ENCODE measurements around the gene PSKH1. TPM values are rescaled to one million over a fixed set of nuclear protein-coding genes. Genes with fewer than 3 reads are reported as not detected.
"Not testable (repeated sequence)": the region's sequence is repeated elsewhere in the genome, so short reads cannot be mapped to it uniquely, and the experiment has no call there.

PSKH1 gene
- total RNA-seq, 2 experiments from 2014 or later = 7.1 to 8.0 TPM

DNA sequence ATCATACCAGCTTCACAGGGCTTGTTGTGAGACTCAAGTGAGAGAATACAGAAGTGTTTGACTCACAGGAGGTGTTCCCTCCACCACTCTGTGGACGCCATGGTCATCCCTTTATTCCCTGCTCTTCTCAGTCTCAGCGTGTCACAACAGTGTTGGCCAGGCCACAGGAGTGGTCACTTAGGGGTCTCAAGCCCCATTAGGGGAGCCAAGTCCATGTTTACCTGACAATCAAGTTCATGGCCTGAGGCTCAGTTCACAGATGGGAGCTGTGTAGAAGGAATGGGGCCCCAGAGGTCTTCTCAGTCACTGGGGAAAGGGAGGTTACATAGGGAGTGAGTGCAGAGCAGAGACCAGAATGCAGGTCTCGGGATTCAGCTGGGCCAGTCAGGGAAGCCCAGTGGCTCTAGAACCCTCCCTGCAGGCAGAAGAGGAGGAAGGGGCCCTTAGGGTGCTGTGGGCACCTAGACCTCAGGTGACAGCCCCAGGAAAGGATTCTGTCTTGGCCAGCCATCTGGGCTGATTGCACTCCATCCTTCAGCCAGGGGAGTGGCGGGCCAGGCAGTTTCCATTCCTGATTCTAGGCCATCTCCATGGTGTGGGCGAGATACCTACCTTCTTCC is 36.0 kb upstream of the PSKH1 start:
- H3K36me3 Mint-ChIP-seq (ENCODE audit: low read depth) = peaks cover 5% of the 10 kb centered on the region
- no peak overlapping the region for H3K4me3 Mint-ChIP-seq
- no peaks in the 10 kb centered on the region for H3K9me3 Mint-ChIP-seq
- H3K27me3 Mint-ChIP-seq (ENCODE audit: low read depth) = no peaks in the 10 kb centered on the region
- no peak for DNase-seq
- CTCF ChIA-PET = interaction anchor here (1.3 to 1.7 kb wide), 2 partner anchors 27 to 41 kb away, joined by 4 to 8 read pairs; no protein-coding TSS in a partner anchor
- H3K4me1 Mint-ChIP-seq (ENCODE audit: low read depth) = peaks cover 40% of the 10 kb centered on the region
- no peak overlapping the region for H3K27ac Mint-ChIP-seq
- intact Hi-C loops (cut with micrococcal nuclease) = no loop called here

GRCh38 chr16:67857547-67858233 is 35.4 kb upstream of the PSKH1 start:
- Mint-ChIP-seq H3K4me3 (no peak overlapping the region), H3K9me3 (no peaks in the 10 kb centered on the region), H3K27ac (no peak overlapping the region), H3K27me3 (ENCODE audit: low read depth) (no peaks in the 10 kb centered on the region), H3K4me1 (ENCODE audit: low read depth) (peaks cover 39% of the 10 kb centered on the region), H3K36me3 (ENCODE audit: low read depth) (peaks cover 5% of the 10 kb centered on the region)
- intact Hi-C loops (cut with micrococcal nuclease) = no loop called here
- no peak for DNase-seq
- CTCF ChIA-PET = interaction anchor here (1.3 to 1.7 kb wide), 2 partner anchors 26 to 42 kb away, joined by 4 to 8 read pairs; no protein-coding TSS in a partner anchor

GRCh38 chr16:67858500-67858899 is 34.6 kb upstream of the PSKH1 start:
- peaks cover 39% of the 10 kb centered on the region for H3K4me1 Mint-ChIP-seq (ENCODE audit: low read depth)
- CTCF ChIA-PET = interaction anchor here (0.6 to 1.7 kb wide), 2 partner anchors 42 to 263 kb away, joined by 3 to 8 read pairs; no protein-coding TSS in a partner anchor
- H3K36me3 Mint-ChIP-seq (ENCODE audit: low read depth) = peaks cover 5% of the 10 kb centered on the region
- DNase-seq = no peak
- no peak overlapping the region for H3K27ac Mint-ChIP-seq
- no peaks in the 10 kb centered on the region for H3K27me3 Mint-ChIP-seq (ENCODE audit: low read depth)
- H3K4me3 Mint-ChIP-seq = no peak overlapping the region
- no peaks in the 10 kb centered on the region for H3K9me3 Mint-ChIP-seq
- intact Hi-C loops (cut with micrococcal nuclease) = no loop called here

- Mint-ChIP-seq H3K36me3 (ENCODE audit: low read depth) (peaks cover 8% of the 10 kb centered on the region), H3K27me3 (ENCODE audit: low read depth) (no peaks in the 10 kb centered on the region), H3K4me1 (ENCODE audit: low read depth) (peaks cover 25% of the 10 kb centered on the region), H3K9me3 (no peaks in the 10 kb centered on the region), H3K27ac (no peak overlapping the region), H3K4me3 (no peak overlapping the region)
- intact Hi-C loops (cut with micrococcal nuclease) = no loop called here
- DNase-seq = no peak
- CTCF ChIA-PET = interaction anchor here (0.6 to 2.6 kb wide), 5 partner anchors 23 to 82 kb away, joined by 3 to 11 read pairs (median 4); partner anchors contain the start of gene NRN1L
These were observed 32.3 kb upstream of the PSKH1 start for GRCh38 chr16:67860589-67861398.

DNA sequence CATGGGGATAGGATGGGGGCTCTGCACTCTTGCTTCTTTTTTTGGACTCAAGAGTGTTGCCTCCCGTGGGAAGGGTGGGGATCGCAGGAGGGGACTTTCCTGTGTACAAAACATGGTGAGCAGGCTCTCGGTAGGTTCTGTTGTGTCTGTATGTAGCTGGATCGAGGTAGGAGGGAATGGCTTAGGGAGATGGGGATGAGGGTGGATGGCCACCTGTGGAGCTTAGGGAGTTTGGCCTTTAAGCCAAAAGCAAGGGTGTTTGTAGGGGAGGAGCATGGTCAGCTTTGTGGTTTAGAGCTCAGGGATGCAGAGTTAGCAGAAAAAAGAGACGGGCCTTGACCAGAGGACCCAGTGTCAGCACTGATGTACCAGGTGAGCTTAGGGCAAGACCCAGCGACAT is 31.2 kb upstream of the PSKH1 start:
- H3K27ac Mint-ChIP-seq = peak overlapping the region; percentile 53
- H3K9me3 Mint-ChIP-seq = no peaks in the 10 kb centered on the region
- no peak for DNase-seq
- H3K4me1 Mint-ChIP-seq (ENCODE audit: low read depth) = peaks cover 21% of the 10 kb centered on the region
- intact Hi-C loops (cut with micrococcal nuclease) = no loop called here
- no peaks in the 10 kb centered on the region for H3K27me3 Mint-ChIP-seq (ENCODE audit: low read depth)
- peaks cover 11% of the 10 kb centered on the region for H3K36me3 Mint-ChIP-seq (ENCODE audit: low read depth)
- H3K4me3 Mint-ChIP-seq = no peak overlapping the region
- CTCF ChIA-PET = interaction anchor here (1.9 to 2.6 kb wide), 4 partner anchors 10 to 104 kb away, joined by 5 to 11 read pairs (median 8); partner anchors contain the start of gene NRN1L

- H3K4me1 Mint-ChIP-seq (ENCODE audit: low read depth) = peaks cover 12% of the 10 kb centered on the region
- DNase-seq = no peak
- no peaks in the 10 kb centered on the region for H3K27me3 Mint-ChIP-seq (ENCODE audit: low read depth)
- H3K9me3 Mint-ChIP-seq = no peaks in the 10 kb centered on the region
- H3K27ac Mint-ChIP-seq = no peak overlapping the region
- H3K4me3 Mint-ChIP-seq = no peak overlapping the region
- H3K36me3 Mint-ChIP-seq (ENCODE audit: low read depth) = peaks cover 13% of the 10 kb centered on the region
- intact Hi-C loops (cut with micrococcal nuclease) = no loop called here
- CTCF ChIA-PET = interaction anchor here (0.6 to 2.6 kb wide), 7 partner anchors 9 to 103 kb away, joined by 3 to 11 read pairs (median 5); partner anchors contain the start of gene NRN1L
These were observed 30.2 kb upstream of the PSKH1 start for GRCh38 chr16:67862623-67863583.

DNA sequence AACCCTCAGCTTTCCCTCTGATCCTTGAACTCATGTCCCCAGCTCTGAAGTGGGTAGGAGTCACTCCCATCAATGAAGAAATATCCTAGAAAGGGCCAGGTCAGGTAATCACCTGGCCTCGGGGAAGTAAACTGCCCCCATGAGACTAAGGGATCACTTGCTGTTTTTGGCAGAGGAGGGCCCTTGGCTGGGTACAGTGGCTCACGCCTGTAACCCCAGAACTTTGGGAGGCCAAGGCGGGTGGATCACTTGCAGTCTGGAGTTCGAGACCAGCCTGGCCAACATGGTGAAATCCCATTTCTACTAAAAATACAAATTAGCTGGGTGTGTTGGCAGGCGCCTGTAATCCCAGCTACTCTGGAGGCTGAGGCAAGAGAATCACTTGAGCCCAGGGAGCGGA is 29.0 kb upstream of the PSKH1 start:
- DNase-seq; H3K27me3 Mint-ChIP-seq (ENCODE audit: low read depth); H3K9me3 Mint-ChIP-seq; H3K27ac Mint-ChIP-seq; H3K4me1 Mint-ChIP-seq (ENCODE audit: low read depth); H3K4me3 Mint-ChIP-seq: not testable (repeated sequence)
- CTCF ChIA-PET = interaction anchor here (0.6 to 2.6 kb wide), 4 partner anchors 7 to 47 kb away, joined by 3 to 8 read pairs (median 4); no protein-coding TSS in a partner anchor
- H3K36me3 Mint-ChIP-seq (ENCODE audit: low read depth) = peaks cover 14% of the 10 kb centered on the region
- intact Hi-C loops (cut with micrococcal nuclease) = loop anchor here (2.0 kb wide), 1 partner anchor 17 kb away; the partner anchor contains the start of genes CENPT and NUTF2

GRCh38 chr16:67864594-67864993 is 28.5 kb upstream of the PSKH1 start:
- intact Hi-C loops (cut with micrococcal nuclease) = loop anchor here (2.0 kb wide), 1 partner anchor 18 kb away; the partner anchor contains the start of genes CENPT and NUTF2
- H3K36me3 Mint-ChIP-seq (ENCODE audit: low read depth) = peaks cover 14% of the 10 kb centered on the region
- H3K9me3 Mint-ChIP-seq = no peaks in the 10 kb centered on the region
- H3K4me1 Mint-ChIP-seq (ENCODE audit: low read depth) = peaks cover 7% of the 10 kb centered on the region
- CTCF ChIA-PET = interaction anchor here (0.6 to 1.4 kb wide), 4 partner anchors 15 to 373 kb away, joined by 3 to 6 read pairs (median 4); no protein-coding TSS in a partner anchor
- H3K27ac Mint-ChIP-seq = no peak overlapping the region
- H3K4me3 Mint-ChIP-seq = no peak overlapping the region
- no peak for DNase-seq
- H3K27me3 Mint-ChIP-seq (ENCODE audit: low read depth) = no peaks in the 10 kb centered on the region

DNA sequence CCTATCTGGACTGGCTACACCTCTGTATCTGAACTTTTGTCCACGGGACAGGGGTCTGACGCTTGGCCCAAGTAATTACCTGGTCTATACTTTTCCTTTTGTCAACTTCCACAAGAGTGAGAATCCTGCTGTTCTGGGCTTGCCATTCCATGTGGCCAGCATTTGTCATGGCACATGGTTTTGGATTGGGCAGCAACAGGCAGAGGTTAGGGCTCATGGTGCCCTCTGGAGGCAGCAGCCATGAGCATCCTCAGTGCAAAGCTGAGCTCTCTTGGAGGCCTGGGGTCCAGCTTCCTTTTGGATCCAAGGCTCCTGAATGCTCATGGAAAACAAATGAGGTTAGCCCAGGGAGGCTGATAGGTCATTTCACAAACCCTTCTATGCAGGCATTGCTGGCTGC is 27.7 kb upstream of the PSKH1 start:
- no peaks in the 10 kb centered on the region for H3K9me3 Mint-ChIP-seq
- DNase-seq = peak; percentile 39
- no peak overlapping the region for H3K27ac Mint-ChIP-seq
- CTCF ChIA-PET = interaction anchor here (0.6 to 1.7 kb wide), 6 partner anchors 16 to 374 kb away, joined by 4 to 6 read pairs (median 5); no protein-coding TSS in a partner anchor
- peaks cover 14% of the 10 kb centered on the region for H3K36me3 Mint-ChIP-seq (ENCODE audit: low read depth)
- H3K4me1 Mint-ChIP-seq (ENCODE audit: low read depth) = peaks cover 7% of the 10 kb centered on the region
- intact Hi-C loops (cut with micrococcal nuclease) = loop anchor here (1.0 to 2.0 kb wide), 2 partner anchors 19 to 49 kb away; partner anchors contain the start of genes CENPT and NUTF2
- no peaks in the 10 kb centered on the region for H3K27me3 Mint-ChIP-seq (ENCODE audit: low read depth)
- no peak overlapping the region for H3K4me3 Mint-ChIP-seq

DNA sequence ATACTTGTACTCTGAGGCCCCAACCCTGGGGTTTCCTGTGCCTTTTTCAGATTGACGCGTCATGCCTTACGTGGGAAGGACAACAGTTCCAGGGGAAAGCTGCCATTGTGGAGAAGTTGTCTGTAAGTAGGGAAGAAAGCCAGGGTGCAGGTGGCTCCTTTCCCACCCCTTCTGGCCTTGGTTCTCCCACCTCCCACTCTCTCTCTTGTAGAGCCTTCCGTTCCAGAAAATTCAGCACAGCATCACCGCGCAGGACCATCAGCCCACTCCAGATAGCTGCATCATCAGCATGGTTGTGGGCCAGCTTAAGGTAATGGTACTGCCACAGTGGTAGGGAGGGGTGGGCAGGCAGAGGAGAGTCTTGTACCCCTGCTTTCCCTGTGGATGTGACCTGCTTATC is 24.8 kb upstream of the PSKH1 start:
- Mint-ChIP-seq H3K27me3 (ENCODE audit: low read depth) (no peaks in the 10 kb centered on the region), H3K4me1 (ENCODE audit: low read depth) (peaks cover 4% of the 10 kb centered on the region), H3K27ac (no peak overlapping the region), H3K9me3 (no peaks in the 10 kb centered on the region), H3K4me3 (no peak overlapping the region), H3K36me3 (ENCODE audit: low read depth) (peaks cover 13% of the 10 kb centered on the region)
- CTCF ChIA-PET = interaction anchor here (0.9 to 2.6 kb wide), 2 partner anchors 15 to 51 kb away, joined by 3 to 6 read pairs; no protein-coding TSS in a partner anchor
- DNase-seq = no peak
- intact Hi-C loops (cut with micrococcal nuclease) = no loop called here

DNA sequence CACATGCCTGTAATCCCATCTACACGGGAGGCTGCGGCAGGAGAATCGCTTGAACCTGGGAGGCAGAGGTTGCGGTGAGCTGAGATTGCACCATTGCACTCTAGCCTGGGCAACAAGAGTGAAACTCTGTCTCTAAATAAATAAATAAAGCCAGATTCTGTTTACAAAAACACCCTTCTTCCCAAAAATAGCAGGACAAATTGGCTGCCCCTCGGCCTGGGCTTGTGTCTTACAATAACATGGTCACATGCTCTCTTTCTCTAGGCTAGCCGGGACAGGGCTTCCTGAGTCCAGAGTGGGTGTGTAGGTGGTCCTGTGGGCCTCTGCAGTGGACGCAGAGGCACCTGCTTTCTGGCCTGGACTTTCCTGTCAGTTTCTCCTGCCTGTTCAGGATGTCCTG is 23.4 kb upstream of the PSKH1 start:
- H3K4me3 Mint-ChIP-seq = no peak overlapping the region
- H3K27ac Mint-ChIP-seq = peak overlapping the region; percentile 18
- H3K36me3 Mint-ChIP-seq (ENCODE audit: low read depth) = peaks cover 13% of the 10 kb centered on the region
- CTCF ChIA-PET = interaction anchor here (0.6 to 1.2 kb wide), 3 partner anchors 14 to 54 kb away, joined by 3 to 5 read pairs (median 3); no protein-coding TSS in a partner anchor
- H3K9me3 Mint-ChIP-seq = no peaks in the 10 kb centered on the region
- peaks cover 14% of the 10 kb centered on the region for H3K4me1 Mint-ChIP-seq (ENCODE audit: low read depth)
- intact Hi-C loops (cut with micrococcal nuclease) = no loop called here
- H3K27me3 Mint-ChIP-seq (ENCODE audit: low read depth) = no peaks in the 10 kb centered on the region
- DNase-seq = no peak
